Ovary (tissue), 9 donors: ENCODE data around the gene DIPK1B. TPM values are rescaled to one million over a fixed set of nuclear protein-coding genes. Genes with fewer than 3 reads are reported as not detected.

ENCODE experiments used
- DNase-seq, 5 donors: peaks; one replicate each; pipeline ENCODE4 v3.0.0-alpha.2; 2019 to 2020
- H3K27ac ChIP-seq, 2 donors: fragments of 200-600 bp; one replicate each; pipeline versions ENCODE4 v1.5.1 to v1.8.0; 2019 to 2022
- H3K27me3 ChIP-seq: fragments of 200-600 bp; one replicate; pipeline ENCODE4 v1.8.0; 2022
- H3K36me3 ChIP-seq: fragments of 200-600 bp; sonication (generic); one replicate; pipeline ENCODE4 v1.5.1; 2019
- H3K4me1 ChIP-seq: one replicate; pipeline ENCODE4 v1.8.1; 2013; ENCODE audit warnings: mild to moderate bottlenecking, moderate library complexity; ENCODE audit not compliant: insufficient read depth
- H3K4me3 ChIP-seq: fragments of 200-600 bp; sonication (generic); one replicate; pipeline ENCODE4 v1.5.1; 2017
- H3K9me3 ChIP-seq, 2 donors: fragments of 200-600 bp in 1 of 2; sonication (generic) in 1 of 2; one replicate each; pipeline versions ENCODE4 v1.5.1 to v1.8.1; 2013 to 2019; ENCODE audit warnings: mild to moderate bottlenecking in 1 of 2, moderate library complexity in 1 of 2
- CTCF ChIP-seq, 3 donors: fragments of 450-650 bp in 2 of 3; fragments of 200-600 bp in 1 of 3; IDR thresholded peaks; one replicate each; pipeline versions ENCODE4 v1.5.1 to v1.8.0; 2016 to 2022; ENCODE audit warnings: antibody characterized with exemption in 3 of 3, mild to moderate bottlenecking in 1 of 3
- EP300 ChIP-seq: sonication (generic); formaldehyde crosslinking; IDR thresholded peaks from one replicate; pipeline ENCODE4 v1.6.1; 2017; ENCODE audit warnings: antibody characterized with exemption
- POLR2A ChIP-seq: fragments of 450-650 bp; IDR thresholded peaks from one replicate; pipeline ENCODE4 v1.6.1; 2017; ENCODE audit warnings: antibody characterized with exemption, mild to moderate bottlenecking, moderate library complexity
- WGBS, 3 donors: extraction: QIAGEN DNeasy Blood & Tissue Kit in 1 of 3; methylation state at CpG; one replicate each; pipeline versions ENCODE4 v1.1.5 to v1.1.7; 2013 to 2017; 5-methylcytosine and 5-hydroxymethylcytosine counted together
- intact Hi-C, 4 donors: fragments of 100-400 bp; cut with DNase I; formaldehyde crosslinking; loops; one replicate each; pipeline versions ENCODE4 v1.11.0 to v1.15.1; 2022 to 2023
- polyA plus RNA-seq, 2 donors: library from polyadenylated mRNA; stranded (reverse); fragments of 200-250 nt in 1 of 2; fragments of 350-450 nt in 1 of 2; fragmentation: Illumina TruSeq in 1 of 2; extraction: RNeasy Lipid Tissue Mini Kit (QIAGEN cat#74804) in 1 of 2; gene quantifications; one replicate each; pipeline ENCODE4 v1.2.3, GENCODE V29; 2013 to 2014
- total RNA-seq, 7 donors: library from RNA; depleted of rRNA in 2 of 7; stranded (reverse); fragments of >200 nt in 2 of 7; fragmentation: NEBNext Ultra II Directional in 3 of 7; extraction: Animal tissue kit (Norgen Biotek cat#: 25700) in 3 of 7; gene quantifications; one replicate each; pipeline versions ENCODE4 v1.1.0 to v1.2.4, GENCODE V29; 2016 to 2023
- donor health status: DM: no; HTN: no; CAD: no; lungs with moderate emphysema.
- donor health status: DM: no; HTN: no; CAD: no.
- donor health status: Bipolar disorder and iron deficiency.
- donor health status: DM: yes; HTN: yes; CAD: no.
- donor health status: DM: no; HTN: no; CAD: no.
- donor health status: DM: yes; HTN: yes; CAD: no.

DIPK1B gene
- total and polyA plus RNA-seq, 9 donors: 2.9 to 23.4 (median 13.1) TPM

GRCh38 chr9:136723362-136723976 lies 11.1 kb downstream of the DIPK1B start:
- Histone ChIP-seq H3K4me1 (peaks cover 11% of the 10 kb centered on the region), H3K27me3 (no peaks in the 10 kb centered on the region), H3K4me3 (no peak overlapping the region), H3K27ac (no peak overlapping the region), H3K9me3 (no peaks in the 10 kb centered on the region), H3K36me3 (no peaks in the 10 kb centered on the region)
- TF ChIP-seq POLR2A (no peak), CTCF (IDR thresholded peaks at IDR 0.05) (no peak), EP300 (no peak)
- no peak for DNase-seq
- 86 to 90% (median 89%) methylated on average over 25 to 32 of the region's 32 CpGs for WGBS, 3 donors
- intact Hi-C loops: no loop called here

- no peaks in the 10 kb centered on the region for H3K9me3 ChIP-seq
- intact Hi-C loops: no loop called here
- no peaks in the 10 kb centered on the region for H3K36me3 ChIP-seq
Observed at GRCh38 chr9:136723989-136724388, 11.6 kb downstream of the DIPK1B start.

GRCh38 chr9:136724772-136725171 lies 12.4 kb downstream of the DIPK1B start:
- no peak for DNase-seq
- intact Hi-C loops: no loop called here
- no peak overlapping the region for H3K27ac ChIP-seq
- no peaks in the 10 kb centered on the region for H3K9me3 ChIP-seq
- no peaks in the 10 kb centered on the region for H3K36me3 ChIP-seq
- no peaks in the 10 kb centered on the region for H3K27me3 ChIP-seq
- H3K4me1 ChIP-seq: peaks cover 15% of the 10 kb centered on the region
- TF ChIP-seq POLR2A: no peak
- TF ChIP-seq CTCF (IDR thresholded peaks at IDR 0.05): no peak
- no peak for TF ChIP-seq EP300
- no peak overlapping the region for H3K4me3 ChIP-seq
- WGBS, 3 donors: 70 to 75% (median 75%) methylated on average over 7 of the region's 7 CpGs

More at GRCh38 chr9:136723989-136724388, 11.6 kb downstream of the DIPK1B start:
- no peaks in the 10 kb centered on the region for H3K27me3 ChIP-seq
- no peak overlapping the region for H3K27ac ChIP-seq
- H3K4me1 ChIP-seq: peaks cover 15% of the 10 kb centered on the region
- DNase-seq: no peak
- 83 to 92% (median 91%) methylated on average over 7 to 8 of the region's 8 CpGs for WGBS, 3 donors
- TF ChIP-seq EP300 (no peak), POLR2A (no peak), CTCF (IDR thresholded peaks at IDR 0.05) (no peak)
- H3K4me3 ChIP-seq: no peak overlapping the region

GRCh38 chr9:136725612-136726011 lies 13.2 kb downstream of the DIPK1B start:
- Histone ChIP-seq H3K36me3 (no peaks in the 10 kb centered on the region), H3K4me1 (peaks cover 15% of the 10 kb centered on the region), H3K9me3 (no peaks in the 10 kb centered on the region), H3K4me3 (no peak overlapping the region), H3K27ac (no peak overlapping the region), H3K27me3 (no peaks in the 10 kb centered on the region)
- DNase-seq: no peak
- 73 to 81% (median 73%) methylated on average over 10 of the region's 10 CpGs for WGBS, 3 donors
- TF ChIP-seq CTCF (IDR thresholded peaks at IDR 0.05): no peak
- no peak for TF ChIP-seq EP300
- TF ChIP-seq POLR2A: no peak
- intact Hi-C loops: no loop called here
